HG03469 (cell line): ENCODE measurements around the gene TOR1B.
"Not testable (repeated sequence)": the region's sequence is repeated elsewhere in the genome, so short reads cannot be mapped to it uniquely, and the experiment has no call there.

Source experiments
- ATAC-seq: cut with Tn5 transposase; IDR thresholded peaks from one replicate; pipeline ENCODE4 v1.9.1; 2021; ENCODE audit warnings: mild to moderate bottlenecking, moderate library complexity, moderate number of reproducible peaks; ENCODE audit not compliant: unreplicated experiment

TOR1B gene

GRCh38 chr9:129776566-129776937 lies 26.4 kb upstream of the TOR1B start:
- ATAC-seq = no peak

GRCh38 chr9:129776938-129777768 lies 25.8 kb upstream of the TOR1B start:
- ATAC-seq = no peak

GRCh38 chr9:129777769-129778130 lies 25.2 kb upstream of the TOR1B start:
- no peak for ATAC-seq

GRCh38 chr9:129778469-129778868 lies 24.5 kb upstream of the TOR1B start:
- no peak for ATAC-seq

GRCh38 chr9:129779560-129780190 lies 23.3 kb upstream of the TOR1B start:
- no peak for ATAC-seq

GRCh38 chr9:129781131-129781530 lies 21.9 kb upstream of the TOR1B start:
- ATAC-seq = no peak

GRCh38 chr9:129781981-129782380 lies 21.0 kb upstream of the TOR1B start:
- ATAC-seq = no peak

- ATAC-seq = no peak
Measured at GRCh38 chr9:129783516-129784361, 19.2 kb upstream of the TOR1B start.

- not testable (repeated sequence) for ATAC-seq
Measured at GRCh38 chr9:129784970-129785369, 18.0 kb upstream of the TOR1B start.

GRCh38 chr9:129785866-129786265 lies 17.1 kb upstream of the TOR1B start:
- ATAC-seq = no peak

GRCh38 chr9:129786481-129786880 lies 16.5 kb upstream of the TOR1B start:
- ATAC-seq = no peak

GRCh38 chr9:129794549-129794948 lies 8.4 kb upstream of the TOR1B start:
- no peak for ATAC-seq

- ATAC-seq = not testable (repeated sequence)
Measured at GRCh38 chr9:129796029-129796428, 7.0 kb upstream of the TOR1B start.

- ATAC-seq = no peak
Measured at GRCh38 chr9:129798973-129799372, 4.0 kb upstream of the TOR1B start.

- no peak for ATAC-seq
Measured at GRCh38 chr9:129801504-129801903, 1.5 kb upstream of the TOR1B start.

- no peak for ATAC-seq
Measured at GRCh38 chr9:129803676-129804060, 684 bp downstream of the TOR1B start.

GRCh38 chr9:129806061-129806460 lies 3.1 kb downstream of the TOR1B start:
- no peak for ATAC-seq

- ATAC-seq = no peak
Measured at GRCh38 chr9:129809346-129809745, 6.4 kb downstream of the TOR1B start.

- ATAC-seq = no peak
Measured at GRCh38 chr9:129810116-129810515, 7.1 kb downstream of the TOR1B start.

GRCh38 chr9:129810788-129811187 lies 7.8 kb downstream of the TOR1B start:
- ATAC-seq = no peak

- no peak for ATAC-seq
Measured at GRCh38 chr9:129811967-129812363, 9.0 kb downstream of the TOR1B start.

GRCh38 chr9:129812385-129812784 lies 9.4 kb downstream of the TOR1B start:
- no peak for ATAC-seq
